Astrocyte of the cerebellum (primary cell): Measurements from ENCODE around the gene RGS16.

Experiments
- DNase-seq: peaks from one replicate; pipeline ENCODE4 v3.0.0-alpha.2; 2011; ENCODE audit warnings: low read depth
- H3K4me3 ChIP-seq: 2 replicates; pipeline ENCODE4 v1.5.1; 2011; ENCODE audit warnings: mild to moderate bottlenecking, low read depth, low read length, moderate library complexity
- CTCF ChIP-seq: IDR thresholded peaks from 2 replicates; pipeline ENCODE4 v1.5.1; 2012; ENCODE audit warnings: low read length, low read depth, moderate library complexity, mild to moderate bottlenecking; ENCODE audit errors: missing control alignments
- in situ Hi-C: cut with HindIII; loops from 2 replicates; pipeline ENCODE4 v1.10.0; 2017; ENCODE audit warnings: low sequenced_read_pairs

RGS16 gene, protein sequence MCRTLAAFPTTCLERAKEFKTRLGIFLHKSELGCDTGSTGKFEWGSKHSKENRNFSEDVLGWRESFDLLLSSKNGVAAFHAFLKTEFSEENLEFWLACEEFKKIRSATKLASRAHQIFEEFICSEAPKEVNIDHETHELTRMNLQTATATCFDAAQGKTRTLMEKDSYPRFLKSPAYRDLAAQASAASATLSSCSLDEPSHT

DNA sequence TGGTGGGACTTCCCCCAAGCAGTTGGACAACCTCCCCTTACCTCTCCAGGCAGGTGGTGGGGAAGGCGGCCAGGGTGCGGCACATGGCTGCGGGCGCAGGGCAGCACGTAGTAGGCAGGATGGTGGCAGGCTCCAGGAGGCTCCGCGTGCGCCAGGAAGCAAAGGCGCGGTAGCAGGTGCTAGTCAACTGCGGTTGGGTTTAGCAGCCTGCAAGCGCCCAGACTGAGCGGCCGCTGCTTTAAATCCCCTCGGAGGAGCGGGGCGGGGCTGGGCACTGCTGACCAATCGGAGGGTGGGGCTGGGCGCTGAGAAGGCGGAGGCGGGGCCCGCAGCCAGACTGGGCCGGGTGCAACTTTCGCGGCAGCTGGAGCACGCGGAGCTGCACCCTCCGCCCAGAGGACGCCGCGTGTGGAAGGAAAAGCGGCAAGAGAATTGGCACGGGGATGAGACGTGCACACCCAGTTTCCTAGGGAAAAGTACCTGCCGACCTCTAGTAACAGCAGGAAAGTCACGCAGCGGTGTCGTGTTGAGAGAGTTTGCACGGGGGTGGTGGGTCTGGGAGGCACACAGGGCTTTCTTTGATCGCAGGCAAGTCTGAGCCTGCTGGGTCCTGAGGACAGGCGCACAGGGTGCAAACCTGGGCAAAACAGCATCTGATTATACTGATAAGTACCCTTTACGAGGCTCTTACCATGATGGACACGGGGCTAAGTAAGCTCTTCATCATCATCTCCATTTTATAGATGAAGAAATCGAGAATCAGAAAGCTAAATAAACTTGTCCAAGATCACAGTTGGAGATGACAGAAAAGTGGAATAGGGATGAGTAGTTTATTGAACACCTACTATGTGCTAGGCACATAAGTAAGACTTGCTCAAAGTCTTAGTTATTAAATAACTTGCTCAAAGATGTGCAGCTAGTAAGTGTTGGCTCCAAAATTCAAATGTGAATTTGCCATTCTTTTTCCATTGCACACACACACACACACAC, at the start of gene RGS16:
RGS16 (minus strand) TSS at position 215 of the 990 bp plus-strand sequence; CDS start at position 85, 130 bp downstream.
- no peak for DNase-seq
- TF ChIP-seq CTCF: no peak
- H3K4me3 ChIP-seq: peak within 1 kb of the TSS; percentile 38
- in situ Hi-C loops: no loop called here

- DNase-seq: no peak
- in situ Hi-C loops: no loop called here
- H3K4me3 ChIP-seq: no peak overlapping the region
- no peak for TF ChIP-seq CTCF
Measured at GRCh38 chr1:182653986-182654385, 49.8 kb upstream of the RGS16 start.

DNA sequence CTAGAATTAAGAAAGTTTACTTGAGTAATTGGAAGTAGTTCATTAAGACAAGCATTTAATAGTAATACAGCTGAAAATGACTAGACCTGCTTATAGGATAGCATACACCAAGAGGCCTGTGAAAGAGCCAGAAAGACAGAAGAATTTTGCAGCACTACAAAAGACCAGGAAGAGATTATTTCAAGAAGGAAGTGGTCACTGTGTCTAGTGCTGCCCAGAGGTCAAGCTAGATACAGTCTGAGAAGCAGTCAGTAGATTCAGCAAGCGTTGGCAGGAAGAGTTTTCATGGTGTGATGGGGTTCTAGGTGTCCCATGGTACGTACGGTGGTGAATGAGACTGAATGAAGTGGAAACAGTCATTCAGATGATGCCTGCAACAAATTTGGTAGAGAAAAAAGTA, 48.7 kb upstream of the RGS16 start:
- no peak overlapping the region for H3K4me3 ChIP-seq
- no peak for TF ChIP-seq CTCF
- no peak for DNase-seq
- in situ Hi-C loops: no loop called here

- no peak for DNase-seq
- H3K4me3 ChIP-seq: no peak overlapping the region
- in situ Hi-C loops: no loop called here
- TF ChIP-seq CTCF: no peak
Measured at GRCh38 chr1:182651339-182651724, 47.1 kb upstream of the RGS16 start.

DNA sequence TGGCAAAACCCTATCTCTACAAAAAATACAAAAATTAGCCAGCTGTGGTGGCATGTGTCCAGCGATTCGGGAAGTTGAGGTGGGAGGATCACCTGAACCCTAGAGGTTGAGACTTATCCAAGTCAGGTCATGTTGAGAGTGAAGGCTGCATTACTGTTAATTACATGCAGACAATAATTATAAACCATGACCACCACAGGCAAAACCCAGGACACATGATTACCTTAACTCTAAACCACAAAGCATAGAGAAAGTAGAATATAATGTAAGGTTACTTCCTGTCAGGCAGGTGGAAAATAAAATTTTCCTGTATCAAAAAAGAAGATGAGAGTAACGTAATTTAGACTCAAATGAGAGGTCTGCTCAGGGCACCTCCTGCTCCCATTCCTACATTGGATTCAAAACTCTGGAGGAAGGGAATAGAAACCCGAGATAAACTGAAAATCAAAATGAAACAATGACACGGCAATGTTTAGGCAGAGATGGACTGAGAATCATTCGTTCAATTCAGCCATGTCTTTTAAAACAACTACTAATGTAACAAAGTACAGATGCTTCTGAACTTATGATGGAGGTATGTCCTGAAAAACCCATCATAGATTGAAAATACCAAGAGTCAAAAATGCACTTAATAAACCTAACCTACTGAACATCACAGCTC, 46.6 kb upstream of the RGS16 start:
- in situ Hi-C loops: no loop called here
- no peak for DNase-seq
- no peak for TF ChIP-seq CTCF
- no peak overlapping the region for H3K4me3 ChIP-seq

DNA sequence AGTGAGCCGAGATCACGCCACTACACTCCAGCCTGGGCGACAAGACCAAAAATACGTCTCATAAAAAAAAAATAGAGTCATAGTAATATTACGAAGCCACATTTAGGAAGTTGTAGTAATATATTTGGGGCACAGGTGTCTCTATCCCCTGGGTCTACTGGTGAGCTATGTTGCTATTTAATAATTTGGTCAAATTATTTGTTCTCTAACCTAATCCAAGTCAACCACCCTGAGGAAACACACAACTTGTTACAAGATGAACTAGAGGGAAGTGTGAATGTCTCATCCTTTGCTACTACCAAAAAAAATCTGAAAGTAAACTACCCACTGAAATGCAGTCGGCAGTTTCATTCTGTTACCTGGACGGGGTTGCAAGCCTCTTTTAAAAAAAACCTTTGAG, 44.9 kb upstream of the RGS16 start:
- no peak for DNase-seq
- in situ Hi-C loops: no loop called here
- no peak for TF ChIP-seq CTCF
- no peak overlapping the region for H3K4me3 ChIP-seq
